CD4-positive, alpha-beta T cell treated with Interleukin-15 for 1 hour (primary cell): ENCODE results near the gene TBX1.

Source experiments
- DNase-seq: peaks from one replicate; pipeline ENCODE4 v3.0.0-alpha.2; 2020

TBX1 gene

GRCh38 chr22:19738664-19739447 lies 21.7 kb upstream of the TBX1 start:
- DNase-seq: no peak

GRCh38 chr22:19739448-19739895 lies 21.1 kb upstream of the TBX1 start:
- DNase-seq: no peak

- DNase-seq: no peak
These were observed 20.6 kb upstream of the TBX1 start for GRCh38 chr22:19739911-19740449.

GRCh38 chr22:19740586-19740985 lies 20.0 kb upstream of the TBX1 start:
- DNase-seq: no peak

- no peak for DNase-seq
These were observed 19.5 kb upstream of the TBX1 start for GRCh38 chr22:19741053-19741452.

- DNase-seq: no peak
These were observed 18.2 kb upstream of the TBX1 start for GRCh38 chr22:19742160-19743066.

GRCh38 chr22:19743081-19743480 lies 17.5 kb upstream of the TBX1 start:
- no peak for DNase-seq

- no peak for DNase-seq
These were observed 16.9 kb upstream of the TBX1 start for GRCh38 chr22:19743651-19744050.

- no peak for DNase-seq
These were observed 16.1 kb upstream of the TBX1 start for GRCh38 chr22:19744350-19745006.

- DNase-seq: no peak
These were observed 15.2 kb upstream of the TBX1 start for GRCh38 chr22:19745155-19746101.

- no peak for DNase-seq
These were observed 13.9 kb upstream of the TBX1 start for GRCh38 chr22:19746726-19747125.

GRCh38 chr22:19747551-19747950 lies 13.0 kb upstream of the TBX1 start:
- no peak for DNase-seq

- no peak for DNase-seq
These were observed 12.4 kb upstream of the TBX1 start for GRCh38 chr22:19748139-19748538.

GRCh38 chr22:19748991-19749664 lies 11.4 kb upstream of the TBX1 start:
- DNase-seq: no peak

- DNase-seq: no peak
These were observed 10.7 kb upstream of the TBX1 start for GRCh38 chr22:19749876-19750275.

- no peak for DNase-seq
These were observed 9.8 kb upstream of the TBX1 start for GRCh38 chr22:19750507-19751490.

- no peak for DNase-seq
These were observed 8.9 kb upstream of the TBX1 start for GRCh38 chr22:19751497-19752245.

GRCh38 chr22:19753090-19753842 lies 7.3 kb upstream of the TBX1 start:
- DNase-seq: no peak
